Testis (tissue), 2 donors: ENCODE measurements around the gene MAPRE3.

ENCODE experiments used
- POLR2A ChIP-seq: fragments of 450-650 bp; IDR thresholded peaks from one replicate; pipeline ENCODE4 v1.6.1; 2017; ENCODE audit warnings: antibody characterized with exemption, mild to moderate bottlenecking, moderate library complexity
- TF ChIP-seq, protein P1 (sequence below), 3 experiments: fragments of 450-650 bp in 2 of 3; fragments of 200-600 bp in 1 of 3; sonication (generic) in 1 of 3; IDR thresholded peaks; one replicate each; pipeline ENCODE4 v1.5.1; 2016 to 2019; ENCODE audit warnings: antibody characterized with exemption in 3 of 3, mild to moderate bottlenecking in 2 of 3, moderate library complexity in 1 of 3

DNA sequence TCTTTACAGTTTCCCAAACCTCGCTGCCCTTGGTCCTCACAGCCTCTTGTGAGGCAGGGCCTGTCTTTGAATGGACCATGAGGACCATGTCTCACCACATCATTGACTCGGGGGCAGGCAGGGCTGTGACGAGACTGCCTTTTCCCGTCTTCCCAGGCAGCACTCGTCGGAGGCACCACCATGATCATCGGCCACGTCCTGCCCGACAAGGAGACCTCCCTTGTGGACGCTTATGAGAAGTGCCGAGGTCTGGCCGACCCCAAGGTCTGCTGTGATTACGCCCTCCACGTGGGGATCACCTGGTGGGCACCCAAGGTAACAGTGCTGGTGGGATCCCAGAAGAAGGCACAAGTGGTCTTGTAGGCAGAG is 45.7 kb upstream of the MAPRE3 start:
- no peak for TF ChIP-seq POLR2A
- TF ChIP-seq, protein P1, sequence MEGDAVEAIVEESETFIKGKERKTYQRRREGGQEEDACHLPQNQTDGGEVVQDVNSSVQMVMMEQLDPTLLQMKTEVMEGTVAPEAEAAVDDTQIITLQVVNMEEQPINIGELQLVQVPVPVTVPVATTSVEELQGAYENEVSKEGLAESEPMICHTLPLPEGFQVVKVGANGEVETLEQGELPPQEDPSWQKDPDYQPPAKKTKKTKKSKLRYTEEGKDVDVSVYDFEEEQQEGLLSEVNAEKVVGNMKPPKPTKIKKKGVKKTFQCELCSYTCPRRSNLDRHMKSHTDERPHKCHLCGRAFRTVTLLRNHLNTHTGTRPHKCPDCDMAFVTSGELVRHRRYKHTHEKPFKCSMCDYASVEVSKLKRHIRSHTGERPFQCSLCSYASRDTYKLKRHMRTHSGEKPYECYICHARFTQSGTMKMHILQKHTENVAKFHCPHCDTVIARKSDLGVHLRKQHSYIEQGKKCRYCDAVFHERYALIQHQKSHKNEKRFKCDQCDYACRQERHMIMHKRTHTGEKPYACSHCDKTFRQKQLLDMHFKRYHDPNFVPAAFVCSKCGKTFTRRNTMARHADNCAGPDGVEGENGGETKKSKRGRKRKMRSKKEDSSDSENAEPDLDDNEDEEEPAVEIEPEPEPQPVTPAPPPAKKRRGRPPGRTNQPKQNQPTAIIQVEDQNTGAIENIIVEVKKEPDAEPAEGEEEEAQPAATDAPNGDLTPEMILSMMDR (IDR thresholded peaks at IDR 0.05) = no peak
